K562 (cell line): ENCODE data around the gene RTP5. TPM values are rescaled to one million over a fixed set of nuclear protein-coding genes. Genes with fewer than 3 reads are reported as not detected.

Experiments used
- ATAC-seq: fragments of 200-7000 bp; cut with Tn5 transposase; 3 replicates; pipeline ENCODE4 v1.9.1; 2020; ENCODE audit warnings: moderate library complexity
- BruUV-seq: library from RNA; stranded (reverse); fragments of 400-500 nt; replicated peaks from 2 replicates; lab custom pipeline; 2021; lab: Mats Ljungman, UMichigan
- CTCF ChIA-PET: fragments of 300-600 bp; formaldehyde crosslinking; extraction: SDS; loops from one replicate; lab custom pipeline; 2021; ENCODE audit warnings: low intra/inter-chr PET ratio; lab: Yijun Ruan, JAX
- POLR2A ChIA-PET: fragments of 300-600, 350-650 bp; sonication (Branson Sonifier 250); formaldehyde crosslinking; extraction: SDS; loops from one replicate; lab custom pipeline; 2021; ENCODE audit warnings: antibody characterized with exemption, inconsistent platforms; lab: Yijun Ruan, JAX
- DNase-seq, 4 experiments: peaks; one replicate each; pipeline versions ENCODE4 v3.0.0 to v3.0.0-alpha.2; 2011 to 2018; ENCODE audit warnings: low spot score in 3 of 4, mixed read lengths in 3 of 4; ENCODE audit errors: extremely low read depth in 1 of 4
- FAIRE-seq: peaks from 2 replicates; lab custom pipeline; 2011; peaks lifted over from hg19 to GRCh38; lab: Jason Lieb, UNC
- H2AFZ ChIP-seq: 2 replicates; pipeline ENCODE4 v1.6.0; 2011; ENCODE audit warnings: low read depth, low read length, control low read depth, inconsistent platforms
- H3K27ac ChIP-seq: fragments of 200-600 bp; 3 replicates; pipeline ENCODE4 v1.8.0; 2011; ENCODE audit warnings: low read depth, mild to moderate bottlenecking, control low read depth, inconsistent platforms, low read length, moderate library complexity, mixed read lengths; ENCODE audit errors: extremely low read depth
- H3K27me3 ChIP-seq, 2 experiments: fragments of 300-600 bp in 1 of 2; 2 replicates in 1 of 2; 3 replicates in 1 of 2; pipeline versions ENCODE4 v1.6.0 to v1.8.0; 2011; ENCODE audit warnings: inconsistent platforms in 2 of 2, low read length in 2 of 2, mild to moderate bottlenecking in 1 of 2, mixed read lengths in 1 of 2, moderate library complexity in 1 of 2; ENCODE audit not compliant: control insufficient read depth in 2 of 2, insufficient read depth in 2 of 2
- H3K36me3 ChIP-seq: fragments of 300-600 bp; 3 replicates; pipeline ENCODE4 v1.8.0; 2011; ENCODE audit warnings: mild to moderate bottlenecking, low read length, inconsistent platforms; ENCODE audit not compliant: control insufficient read depth, insufficient read depth
- H3K4me1 ChIP-seq, 2 experiments: fragments of 200-600 bp in 1 of 2; replicated peaks in 1 of 2; 2 replicates in 1 of 2; 3 replicates in 1 of 2; pipeline versions ENCODE4 v1.5.1 to v1.8.0; 2011; ENCODE audit warnings: inconsistent platforms in 2 of 2, low read length in 2 of 2, mild to moderate bottlenecking in 1 of 2, mixed read lengths in 1 of 2, moderate library complexity in 1 of 2; ENCODE audit not compliant: control insufficient read depth in 2 of 2, insufficient read depth in 2 of 2
- H3K4me2 ChIP-seq: 2 replicates; pipeline ENCODE4 v1.6.1; 2011; ENCODE audit warnings: low read length, control low read depth, inconsistent platforms, mixed read lengths; ENCODE audit not compliant: insufficient read depth
- H3K4me3 ChIP-seq: fragments of 200-600 bp; sonication (generic), shearing (Covaris generic); 2 replicates; pipeline ENCODE4 v1.5.1; 2016; ENCODE audit warnings: control low read depth, inconsistent platforms
- H3K79me2 ChIP-seq: fragments of 200-600 bp; 3 replicates; pipeline ENCODE4 v1.8.0; 2011; ENCODE audit warnings: low read length, inconsistent platforms; ENCODE audit not compliant: control insufficient read depth, insufficient read depth
- H3K9ac ChIP-seq, 2 experiments: 2 replicates each; pipeline versions ENCODE4 v1.6.0 to v1.6.1; 2011; ENCODE audit warnings: low read depth in 2 of 2, low read length in 2 of 2, control low read depth in 1 of 2, inconsistent platforms in 1 of 2, mild to moderate bottlenecking in 1 of 2, mixed read lengths in 1 of 2; ENCODE audit not compliant: insufficient read depth in 1 of 2
- H3K9me1 ChIP-seq: one replicate; pipeline ENCODE4 v1.6.0; 2011; ENCODE audit warnings: inconsistent platforms, mild to moderate bottlenecking, low read length, moderate library complexity; ENCODE audit not compliant: control insufficient read depth, insufficient read depth
- H3K9me3 ChIP-seq: replicated peaks from 2 replicates; pipeline ENCODE4 v1.5.1; 2011; ENCODE audit warnings: low read depth, low read length, inconsistent platforms; ENCODE audit not compliant: control insufficient read depth, insufficient read depth
- H4K20me1 ChIP-seq: replicated peaks from 2 replicates; pipeline ENCODE4 v1.6.1; 2011; ENCODE audit warnings: low read length, inconsistent platforms, mixed read lengths; ENCODE audit not compliant: control insufficient read depth, insufficient read depth
- AFF1 ChIP-seq, 2 experiments: fragments of 450-650 bp; IDR thresholded peaks; 2 replicates each; pipeline ENCODE4 v1.6.1; 2018; ENCODE audit warnings: mild to moderate bottlenecking in 2 of 2, low read depth in 1 of 2; ENCODE audit not compliant: partially characterized antibody in 2 of 2
- CHD7 ChIP-seq: fragments of 200-600 bp; sonication (generic); IDR thresholded peaks from one replicate; pipeline ENCODE4 v1.6.1; 2012; ENCODE audit warnings: mild to moderate bottlenecking, low read depth, low read length, inconsistent platforms
- HCFC1 ChIP-seq: IDR thresholded peaks from 2 replicates; pipeline ENCODE4 v1.6.1; 2012; ENCODE audit warnings: low read depth, low read length, improper control_type of control experiment
- RFX7 ChIP-seq: fragments of 250-450 bp; sonication (Bioruptor Pico); IDR thresholded peaks from 2 replicates; pipeline ENCODE4 v1.5.1; 2021; ENCODE audit warnings: mild to moderate bottlenecking
- TAF7 ChIP-seq: fragments of 450-650 bp; IDR thresholded peaks from 2 replicates; pipeline ENCODE4 v1.6.1; 2016; ENCODE audit warnings: missing genetic modification characterization, missing compliant biosample characterization
- WGBS: fragments of 100-300 bp; shearing (Covaris generic); methylation state at CpG from one replicate; pipeline ENCODE4 v1.1.6; 2016; ENCODE audit warnings: low coverage, mixed read lengths; ENCODE audit not compliant: insufficient coverage; ENCODE audit errors: missing lambda C conversion rate; 5-methylcytosine and 5-hydroxymethylcytosine counted together
- in situ Hi-C: fragments of 300-500 bp; cut with MboI; formaldehyde crosslinking; loops from 4 replicates; pipeline ENCODE4 v1.15.0; 2018; ENCODE audit warnings: inconsistent platforms, mixed read lengths
- intact Hi-C: fragments of 100-400 bp; cut with micrococcal nuclease; formaldehyde crosslinking; loops from 2 replicates; pipeline ENCODE4 v1.14.2; 2022
- polyA plus RNA-seq, 8 experiments: library from polyadenylated mRNA; depleted of rRNA in 4 of 8; stranded (reverse) in 5 of 8; unstranded in 3 of 8; fragments of >200 nt; fragmentation: Nextera tagmentation in 2 of 8; fragmentation: Illumina TruSeq in 1 of 8; extraction: Ambion mirVana in 2 of 8; extraction: Trizol in 1 of 8; gene quantifications; 2 replicates each; pipeline versions ENCODE4 v1.2.1 to v1.2.3, GENCODE V29; 2011 to 2014; ENCODE audit warnings: inconsistent platforms in 1 of 8, missing spikeins in 1 of 8
- total RNA-seq, 7 experiments: library from RNA; depleted of rRNA in 6 of 7; stranded (reverse); fragments of >200 nt in 6 of 7; fragmentation: Illumina TruSeq in 2 of 7; extraction: Trizol in 2 of 7; gene quantifications; 2 replicates each; pipeline versions ENCODE4 v1.2.1 to v1.2.3, GENCODE V29; 2011 to 2021; ENCODE audit warnings: low replicate concordance in 1 of 7

The RTP5 gene
- total and polyA plus RNA-seq, 9 of the 15 experiments (the other 6 are each of a cell fraction or from before 2014, with no cell fraction given), result not detected

GRCh38 chr2:241891315-241891987 is 21.9 kb downstream of the RTP5 start:
- Histone ChIP-seq H3K79me2 (no peaks in the 10 kb centered on the region), H3K36me3 (no peaks in the 10 kb centered on the region), H3K4me1 (peaks cover 14 to 42% of the 10 kb centered on the region in 2 experiments), H2AFZ (no peak overlapping the region), H3K27me3 (no peaks in the 10 kb centered on the region; a peak in 1 of 5 replicates), H3K9me1 (peaks cover 4% of the 10 kb centered on the region), H3K9ac (no peak overlapping the region), H3K4me2 (no peak overlapping the region), H3K27ac (no peak overlapping the region), H4K20me1 (no peaks in the 10 kb centered on the region; the same call in 1 of the 2 replicates), H3K9me3 (no peaks in the 10 kb centered on the region), H3K4me3 (no peak overlapping the region)
- ChIA-PET CTCF (no interaction called here), POLR2A (no interaction called here)
- no peak for ATAC-seq
- BruUV-seq, result no TSS peak
- 88% methylated on average over 12 of the region's 27 CpGs for WGBS
- in situ Hi-C loops, result no loop called here
- no peak for DNase-seq
- intact Hi-C loops, result no loop called here
- no peak for FAIRE-seq
- TF ChIP-seq AFF1 (IDR thresholded peaks at IDR 0.05; ENCODE audit: low read depth in 1 of 2, partially characterized antibody in 2 of 2) (no peak), CHD7 (no peak), RFX7 (CRISPR knock-in tag) (no peak), HCFC1 (no peak), TAF7 (no peak)
